ENCODE measurements around the gene XIRP2.
"Not testable (repeated sequence)": the region's sequence is repeated elsewhere in the genome, so short reads cannot be mapped to it uniquely, and the experiment has no call there.

Gene XIRP2

GRCh38 chr2:167069855-167070254 is 181.6 kb downstream of the XIRP2 start:
- H3K27ac ChIP-seq = no peak overlapping the region
- TF ChIP-seq CTCF (IDR thresholded peaks at IDR 0.05) (no peak), ZFX (IDR thresholded peaks at IDR 0.05; ENCODE audit: borderline replicate concordance) (no peak)

GRCh38 chr2:167075708-167076107 is 187.4 kb downstream of the XIRP2 start:
- not testable (repeated sequence) for H3K27ac ChIP-seq

- not testable (repeated sequence) for H3K27ac ChIP-seq
Measured at GRCh38 chr2:167098931-167099330, 210.7 kb downstream of the XIRP2 start.

- no peak overlapping the region for H3K27ac ChIP-seq
- no peak for TF ChIP-seq CTCF (IDR thresholded peaks at IDR 0.05)
- no peak for TF ChIP-seq ZFX (IDR thresholded peaks at IDR 0.05; ENCODE audit: borderline replicate concordance)
Measured at GRCh38 chr2:167100506-167100905, 212.2 kb downstream of the XIRP2 start.

GRCh38 chr2:167103028-167103756 is 214.9 kb downstream of the XIRP2 start:
- H3K27ac ChIP-seq = no peak overlapping the region
- TF ChIP-seq CTCF (IDR thresholded peaks at IDR 0.05) (no peak), ZFX (IDR thresholded peaks at IDR 0.05; ENCODE audit: borderline replicate concordance) (no peak)

- H3K27ac ChIP-seq = no peak overlapping the region
- TF ChIP-seq ZFX (IDR thresholded peaks at IDR 0.05; ENCODE audit: borderline replicate concordance) (no peak), CTCF (IDR thresholded peaks at IDR 0.05) (no peak)
Measured at GRCh38 chr2:167103757-167104133, 215.5 kb downstream of the XIRP2 start.

GRCh38 chr2:167104691-167105090 is 216.4 kb downstream of the XIRP2 start:
- no peak for TF ChIP-seq CTCF (IDR thresholded peaks at IDR 0.05)
- TF ChIP-seq ZFX (IDR thresholded peaks at IDR 0.05; ENCODE audit: borderline replicate concordance) = no peak
- no peak overlapping the region for H3K27ac ChIP-seq

GRCh38 chr2:167109682-167110081 is 221.4 kb downstream of the XIRP2 start:
- not testable (repeated sequence) for H3K27ac ChIP-seq

GRCh38 chr2:167110345-167110744 is 222.1 kb downstream of the XIRP2 start:
- H3K27ac ChIP-seq = no peak overlapping the region
- TF ChIP-seq CTCF (IDR thresholded peaks at IDR 0.05) (no peak), ZFX (IDR thresholded peaks at IDR 0.05; ENCODE audit: borderline replicate concordance) (no peak)
